ENCODE data around the gene RBM10. TPM values are rescaled to one million over a fixed set of nuclear protein-coding genes. Genes with fewer than 3 reads are reported as not detected.

The RBM10 gene
- total and polyA plus RNA-seq, 2 of the 13 experiments (the other 11 are each of a cell fraction or from before 2014, with no cell fraction given), result 15.9 to 43.1 TPM

DNA sequence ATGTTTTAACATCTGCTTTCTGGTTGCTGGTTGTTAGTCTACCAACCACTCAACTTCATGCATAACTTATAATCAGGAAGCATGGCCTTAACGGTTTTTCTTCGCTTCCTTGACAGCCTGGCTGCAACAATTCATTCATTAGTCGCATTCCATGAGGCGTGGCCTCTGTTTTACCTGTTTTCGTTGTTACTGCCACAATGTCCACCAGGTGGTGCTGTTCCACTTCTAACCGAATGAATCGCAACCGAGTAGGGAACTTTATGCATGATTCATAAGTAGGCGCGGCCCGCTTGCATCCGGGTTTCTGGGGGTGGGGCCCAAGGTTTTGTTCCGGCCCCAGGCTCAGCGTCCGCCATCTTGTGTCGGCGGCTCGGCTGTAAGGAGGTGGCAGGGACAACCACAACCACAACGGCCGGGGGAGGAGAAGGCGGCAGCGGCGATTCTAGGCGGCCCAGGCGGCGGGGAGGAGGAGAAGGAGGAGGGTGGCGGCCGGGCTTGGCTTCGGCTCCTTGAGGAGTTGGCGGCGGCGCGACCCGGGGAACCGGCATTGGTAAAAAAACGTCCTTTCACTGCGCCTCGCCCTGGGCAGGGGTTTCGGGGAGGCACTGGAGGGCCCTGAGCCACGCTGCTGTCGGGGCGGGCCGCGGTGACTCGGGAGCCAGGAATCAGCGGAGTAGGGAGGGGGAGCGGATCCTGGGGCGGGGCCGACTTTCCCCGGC is 48.6 kb downstream of the RBM10 start, which contains the start of gene UBA1:
Gene UBA1, plus strand, starts transcription at position 355 of the 719 bp plus-strand sequence. CDS start 4,974 bp downstream, outside the sequence.
- in situ Hi-C loops (cut with HindIII; ENCODE audit: extremely low pct_ligation_motif_present, low pct_unique_long_range_greater_than_20kb), result loop anchor here (5.0 kb wide), 2 partner anchors 194 to 329 kb away; no protein-coding TSS in a partner anchor
- no peaks in the 10 kb centered on the region for H3K9me3 ChIP-seq (ENCODE audit: low read length)
- TF ChIP-seq, protein P1, sequence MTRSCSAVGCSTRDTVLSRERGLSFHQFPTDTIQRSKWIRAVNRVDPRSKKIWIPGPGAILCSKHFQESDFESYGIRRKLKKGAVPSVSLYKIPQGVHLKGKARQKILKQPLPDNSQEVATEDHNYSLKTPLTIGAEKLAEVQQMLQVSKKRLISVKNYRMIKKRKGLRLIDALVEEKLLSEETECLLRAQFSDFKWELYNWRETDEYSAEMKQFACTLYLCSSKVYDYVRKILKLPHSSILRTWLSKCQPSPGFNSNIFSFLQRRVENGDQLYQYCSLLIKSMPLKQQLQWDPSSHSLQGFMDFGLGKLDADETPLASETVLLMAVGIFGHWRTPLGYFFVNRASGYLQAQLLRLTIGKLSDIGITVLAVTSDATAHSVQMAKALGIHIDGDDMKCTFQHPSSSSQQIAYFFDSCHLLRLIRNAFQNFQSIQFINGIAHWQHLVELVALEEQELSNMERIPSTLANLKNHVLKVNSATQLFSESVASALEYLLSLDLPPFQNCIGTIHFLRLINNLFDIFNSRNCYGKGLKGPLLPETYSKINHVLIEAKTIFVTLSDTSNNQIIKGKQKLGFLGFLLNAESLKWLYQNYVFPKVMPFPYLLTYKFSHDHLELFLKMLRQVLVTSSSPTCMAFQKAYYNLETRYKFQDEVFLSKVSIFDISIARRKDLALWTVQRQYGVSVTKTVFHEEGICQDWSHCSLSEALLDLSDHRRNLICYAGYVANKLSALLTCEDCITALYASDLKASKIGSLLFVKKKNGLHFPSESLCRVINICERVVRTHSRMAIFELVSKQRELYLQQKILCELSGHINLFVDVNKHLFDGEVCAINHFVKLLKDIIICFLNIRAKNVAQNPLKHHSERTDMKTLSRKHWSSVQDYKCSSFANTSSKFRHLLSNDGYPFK (CRISPR knock-in tag; IDR thresholded peaks at IDR 0.05; ENCODE audit: borderline replicate concordance), result peak; percentile 82; the same call in 1 of the 2 replicates
- no peak for TF ChIP-seq ZNF788 (CRISPR knock-in tag; IDR thresholded peaks at IDR 0.05; ENCODE audit: borderline replicate concordance)
- no peak for TF ChIP-seq SSRP1 (CRISPR knock-in tag; IDR thresholded peaks at IDR 0.05)
- TF ChIP-seq CENPT (CRISPR knock-in tag; IDR thresholded peaks at IDR 0.05; ENCODE audit: low read depth), result no peak
- no peak for TF ChIP-seq SRSF9 (IDR thresholded peaks at IDR 0.05; ENCODE audit: borderline replicate concordance, insufficient read depth, low read depth, low read length, poor library complexity, severe bottlenecking)
- no peak for TF ChIP-seq ZNF121 (CRISPR knock-in tag; IDR thresholded peaks at IDR 0.05)
- peak; percentile 55; the same call in 1 of the 2 replicates for TF ChIP-seq SALL1 (CRISPR knock-in tag; IDR thresholded peaks at IDR 0.05)
- TF ChIP-seq TOE1 (CRISPR knock-in tag; IDR thresholded peaks at IDR 0.05), result no peak
- TF ChIP-seq GABPA (IDR thresholded peaks at IDR 0.05; ENCODE audit: low read depth, low read length), result no peak
- TF ChIP-seq GABPA (CRISPR knock-in tag; IDR thresholded peaks at IDR 0.05; ENCODE audit: low read depth), result no peak
- TF ChIP-seq, protein P2, sequence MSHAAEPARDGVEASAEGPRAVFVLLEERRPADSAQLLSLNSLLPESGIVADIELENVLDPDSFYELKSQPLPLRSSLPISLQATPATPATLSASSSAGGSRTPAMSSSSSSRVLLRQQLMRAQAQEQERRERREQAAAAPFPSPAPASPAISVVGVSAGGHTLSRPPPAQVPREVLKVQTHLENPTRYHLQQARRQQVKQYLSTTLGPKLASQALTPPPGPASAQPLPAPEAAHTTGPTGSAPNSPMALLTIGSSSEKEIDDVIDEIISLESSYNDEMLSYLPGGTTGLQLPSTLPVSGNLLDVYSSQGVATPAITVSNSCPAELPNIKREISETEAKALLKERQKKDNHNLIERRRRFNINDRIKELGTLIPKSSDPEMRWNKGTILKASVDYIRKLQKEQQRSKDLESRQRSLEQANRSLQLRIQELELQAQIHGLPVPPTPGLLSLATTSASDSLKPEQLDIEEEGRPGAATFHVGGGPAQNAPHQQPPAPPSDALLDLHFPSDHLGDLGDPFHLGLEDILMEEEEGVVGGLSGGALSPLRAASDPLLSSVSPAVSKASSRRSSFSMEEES (CRISPR knock-in tag; IDR thresholded peaks at IDR 0.05), result no peak
- TF ChIP-seq ZNF253 (CRISPR knock-in tag; IDR thresholded peaks at IDR 0.05; ENCODE audit: borderline replicate concordance), result no peak
- TF ChIP-seq RFXAP (CRISPR knock-in tag; IDR thresholded peaks at IDR 0.05; ENCODE audit: borderline replicate concordance), result peak; percentile 22; the same call in 1 of the 2 replicates
- TF ChIP-seq, protein P3, sequence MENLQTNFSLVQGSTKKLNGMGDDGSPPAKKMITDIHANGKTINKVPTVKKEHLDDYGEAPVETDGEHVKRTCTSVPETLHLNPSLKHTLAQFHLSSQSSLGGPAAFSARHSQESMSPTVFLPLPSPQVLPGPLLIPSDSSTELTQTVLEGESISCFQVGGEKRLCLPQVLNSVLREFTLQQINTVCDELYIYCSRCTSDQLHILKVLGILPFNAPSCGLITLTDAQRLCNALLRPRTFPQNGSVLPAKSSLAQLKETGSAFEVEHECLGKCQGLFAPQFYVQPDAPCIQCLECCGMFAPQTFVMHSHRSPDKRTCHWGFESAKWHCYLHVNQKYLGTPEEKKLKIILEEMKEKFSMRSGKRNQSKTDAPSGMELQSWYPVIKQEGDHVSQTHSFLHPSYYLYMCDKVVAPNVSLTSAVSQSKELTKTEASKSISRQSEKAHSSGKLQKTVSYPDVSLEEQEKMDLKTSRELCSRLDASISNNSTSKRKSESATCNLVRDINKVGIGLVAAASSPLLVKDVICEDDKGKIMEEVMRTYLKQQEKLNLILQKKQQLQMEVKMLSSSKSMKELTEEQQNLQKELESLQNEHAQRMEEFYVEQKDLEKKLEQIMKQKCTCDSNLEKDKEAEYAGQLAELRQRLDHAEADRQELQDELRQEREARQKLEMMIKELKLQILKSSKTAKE (CRISPR knock-in tag; IDR thresholded peaks at IDR 0.05; ENCODE audit: borderline replicate concordance), result no peak
- TF ChIP-seq TRIM24 (CRISPR knock-in tag; IDR thresholded peaks at IDR 0.05), result no peak

More for the DNA sequence above, 48.6 kb downstream of the RBM10 start, which contains the start of gene UBA1:
- H4K20me1 ChIP-seq (ENCODE audit: insufficient read depth, low read length), result peaks cover 6% of the 10 kb centered on the region
- H2AFZ ChIP-seq (ENCODE audit: low read length), result no peak within 1 kb of the TSS
- peaks cover 56% of the 10 kb centered on the region for H3K4me1 ChIP-seq (ENCODE audit: insufficient read depth, low read length)
- FAIRE-seq, result peak; percentile 90
- H3K9ac ChIP-seq (ENCODE audit: insufficient read depth, low read depth, low read length), result peak within 1 kb of the TSS; percentile 95
- peak within 1 kb of the TSS; percentile 68 to 83 (median 74) for H3K4me3 ChIP-seq (replicated peaks in 1 of 3; ENCODE audit: insufficient read depth in 1 of 3, low read depth in 2 of 3, low read length in 3 of 3)
- H3K27me3 ChIP-seq (ENCODE audit: control insufficient read depth in 1 of 2, insufficient read depth in 2 of 2, low read length in 2 of 2), result no peaks in the 10 kb centered on the region; a peak in 1 of 5 replicates
- intact Hi-C loops (cut with micrococcal nuclease; ENCODE audit: unreplicated experiment), result loop anchor here (1.0 to 2.0 kb wide), 2 partner anchors 119 to 191 kb away; no protein-coding TSS in a partner anchor
- WGBS (ENCODE audit: low lambda C conversion rate), result 10% methylated on average over 8 of the region's 50 CpGs
- peaks cover 1 to 4% of the 10 kb centered on the region in 2 experiments; a peak in 2 of 5 replicates for H3K36me3 ChIP-seq (replicated peaks in 1 of 2; ENCODE audit: control insufficient read depth in 1 of 2, insufficient read depth in 2 of 2, low read length in 2 of 2)
- ATAC-seq, result peak; percentile 72
- no TSS peak for BruUV-seq (replicated peaks)
- H3K4me2 ChIP-seq (ENCODE audit: low read depth, low read length), result peak within 1 kb of the TSS; percentile 75
- peaks cover 44% of the 10 kb centered on the region for H3K79me2 ChIP-seq (ENCODE audit: insufficient read depth, low read length)
- peak; percentile 90 for DNase-seq (ENCODE audit: low spot score)
- peak within 1 kb of the TSS; percentile 79 for H3K27ac ChIP-seq (ENCODE audit: extremely low read length, insufficient read depth, low read length)
- POLR2A ChIA-PET, result interaction anchor here (0.8 to 1.0 kb wide), 6 partner anchors 24 to 330 kb away, joined by 3 to 6 read pairs (median 3); partner anchors contain the start of gene USP11
- CTCF ChIA-PET (ENCODE audit: low intra/inter-chr PET ratio, low total read pairs), result interaction anchor here (1.2 to 1.6 kb wide), 3 partner anchors 119 to 330 kb away, joined by 5 to 6 read pairs (median 5); no protein-coding TSS in a partner anchor

Data from HepG2 (cell line).